NCI-H1436 treated with DMSO at 0.1 percent for 48 hours (cell line): ENCODE results near the gene RBMXL3.

Experiments used
- DNase-seq: peaks from one replicate; lab custom pipeline; 2025; lab: John Stamatoyannopoulos, UW

Gene RBMXL3

GRCh38 chrX:115233497-115234455, 44.6 kb downstream of the RBMXL3 start, which contains the start of gene LRCH2:
Gene LRCH2 (minus strand): TSS chrX:115234096. CDS start chrX:115234041, 55 bp downstream.
- no peak for DNase-seq

- no peak for DNase-seq
Measured at GRCh38 chrX:115234461-115234860, 45.3 kb downstream of the RBMXL3 start.

- no peak for DNase-seq
Measured at GRCh38 chrX:115236560-115236959, 47.4 kb downstream of the RBMXL3 start.

- no peak for DNase-seq
Measured at GRCh38 chrX:115237056-115237455, 47.8 kb downstream of the RBMXL3 start.
